ENCODE results near the gene ASIC1. TPM values are rescaled to one million over a fixed set of nuclear protein-coding genes. Genes with fewer than 3 reads are reported as not detected.
"Not testable (repeated sequence)": the region's sequence is repeated elsewhere in the genome, so short reads cannot be mapped to it uniquely, and the experiment has no call there.

Gene ASIC1
- total and polyA plus RNA-seq, 4 donors, result 14.3 to 148 (median 79.5) TPM

DNA sequence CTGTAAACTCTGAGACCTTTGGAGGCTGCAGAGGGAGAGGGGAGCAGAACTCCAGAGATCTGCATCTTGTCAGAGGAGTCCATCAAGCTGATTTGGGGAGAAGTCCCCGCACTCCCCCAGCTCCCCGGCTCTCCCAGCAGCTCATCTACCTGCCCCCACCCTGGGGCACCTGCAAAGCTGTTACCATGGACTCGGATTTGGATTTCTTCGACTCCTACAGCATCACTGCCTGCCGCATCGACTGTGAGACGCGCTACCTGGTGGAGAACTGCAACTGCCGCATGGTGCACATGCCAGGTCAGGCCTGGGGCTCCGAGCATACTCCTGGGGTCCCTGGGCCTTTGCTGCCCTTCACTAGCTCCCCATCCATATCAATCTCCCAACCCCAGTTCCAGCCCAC, 20.9 kb downstream of the ASIC1 start:
- H3K4me1 ChIP-seq (ENCODE audit: control insufficient read depth, insufficient read depth, low read length), result peaks cover 12% of the 10 kb centered on the region
- H3K9me3 ChIP-seq (ENCODE audit: control insufficient read depth, insufficient read depth, low read length), result no peaks in the 10 kb centered on the region
- 96% methylated on average over 10 of the region's 10 CpGs for WGBS (ENCODE audit: insufficient coverage)
- H3K4me3 ChIP-seq (ENCODE audit: low read depth, low read length), result no peak overlapping the region
- H3K27ac ChIP-seq (ENCODE audit: low read depth, low read length), result no peak overlapping the region
- DNase-seq (ENCODE audit: low read depth in 4 of 6, low spot score in 6 of 6), result no peak
- peaks cover 81% of the 10 kb centered on the region for H3K36me3 ChIP-seq (ENCODE audit: control insufficient read depth, insufficient read depth, low read length)
- H3K27me3 ChIP-seq (ENCODE audit: control insufficient read depth, insufficient read depth, low read length), result no peaks in the 10 kb centered on the region

DNA sequence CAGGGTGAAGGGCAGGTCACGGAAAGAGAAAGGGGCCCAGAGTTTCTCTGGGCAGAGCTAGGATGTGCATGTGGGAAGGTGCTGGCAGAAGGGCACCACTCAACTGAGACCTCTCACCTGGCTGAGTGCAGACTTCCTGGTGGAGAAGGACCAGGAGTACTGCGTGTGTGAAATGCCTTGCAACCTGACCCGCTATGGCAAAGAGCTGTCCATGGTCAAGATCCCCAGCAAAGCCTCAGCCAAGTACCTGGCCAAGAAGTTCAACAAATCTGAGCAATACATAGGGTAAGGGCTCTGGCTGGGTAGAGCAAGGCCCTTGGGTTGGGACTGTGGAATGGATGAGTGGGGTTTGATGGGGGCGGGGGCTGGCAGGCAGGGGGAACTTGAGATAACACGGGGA, 22.4 kb downstream of the ASIC1 start:
- Histone ChIP-seq H3K36me3 (ENCODE audit: control insufficient read depth, insufficient read depth, low read length) (peaks cover 68% of the 10 kb centered on the region), H3K27me3 (ENCODE audit: control insufficient read depth, insufficient read depth, low read length) (no peaks in the 10 kb centered on the region)
- WGBS (ENCODE audit: insufficient coverage), result 93% methylated on average over 5 of the region's 5 CpGs

GRCh38 chr12:50081096-50081808, 23.9 kb downstream of the ASIC1 start:
- Histone ChIP-seq H3K27ac (ENCODE audit: low read depth, low read length) (no peak overlapping the region), H3K4me3 (ENCODE audit: low read depth, low read length) (no peak overlapping the region), H3K9me3 (ENCODE audit: control insufficient read depth, insufficient read depth, low read length) (no peaks in the 10 kb centered on the region), H3K4me1 (ENCODE audit: control insufficient read depth, insufficient read depth, low read length) (peaks cover 11% of the 10 kb centered on the region), H3K27me3 (ENCODE audit: control insufficient read depth, insufficient read depth, low read length) (no peaks in the 10 kb centered on the region), H3K36me3 (ENCODE audit: control insufficient read depth, insufficient read depth, low read length) (peaks cover 68% of the 10 kb centered on the region)
- 39% methylated on average over 33 of the region's 46 CpGs for WGBS (ENCODE audit: insufficient coverage)
- DNase-seq (ENCODE audit: low read depth in 4 of 6, low spot score in 6 of 6), result no peak

More for the DNA sequence above, 22.4 kb downstream of the ASIC1 start:
- no peak overlapping the region for H3K27ac ChIP-seq (ENCODE audit: low read depth, low read length)
- H3K9me3 ChIP-seq (ENCODE audit: control insufficient read depth, insufficient read depth, low read length), result no peaks in the 10 kb centered on the region
- no peak for DNase-seq (ENCODE audit: low read depth in 4 of 6, low spot score in 6 of 6)
- H3K4me3 ChIP-seq (ENCODE audit: low read depth, low read length), result no peak overlapping the region
- H3K4me1 ChIP-seq (ENCODE audit: control insufficient read depth, insufficient read depth, low read length), result peaks cover 16% of the 10 kb centered on the region

- H3K27ac ChIP-seq (ENCODE audit: low read depth, low read length), result no peak overlapping the region
- H3K9me3 ChIP-seq (ENCODE audit: control insufficient read depth, insufficient read depth, low read length), result no peaks in the 10 kb centered on the region
- H3K36me3 ChIP-seq (ENCODE audit: control insufficient read depth, insufficient read depth, low read length), result peaks cover 70% of the 10 kb centered on the region
- H3K4me3 ChIP-seq (ENCODE audit: low read depth, low read length), result no peak overlapping the region
- H3K27me3 ChIP-seq (ENCODE audit: control insufficient read depth, insufficient read depth, low read length), result no peaks in the 10 kb centered on the region
- H3K4me1 ChIP-seq (ENCODE audit: control insufficient read depth, insufficient read depth, low read length), result peaks cover 11% of the 10 kb centered on the region
- no peak for DNase-seq (ENCODE audit: low read depth in 4 of 6, low spot score in 6 of 6)
- 63% methylated on average over 6 of the region's 7 CpGs for WGBS (ENCODE audit: insufficient coverage)
Observed at GRCh38 chr12:50082644-50083043, 25.2 kb downstream of the ASIC1 start.

- H3K36me3 ChIP-seq (ENCODE audit: control insufficient read depth, insufficient read depth, low read length), result peaks cover 66% of the 10 kb centered on the region
- H3K4me3 ChIP-seq (ENCODE audit: low read depth, low read length), result no peak overlapping the region
- no CpG with 5 or more reads among the region's 1 CpG for WGBS (ENCODE audit: insufficient coverage)
- H3K27ac ChIP-seq (ENCODE audit: low read depth, low read length), result no peak overlapping the region
- no peaks in the 10 kb centered on the region for H3K9me3 ChIP-seq (ENCODE audit: control insufficient read depth, insufficient read depth, low read length)
- DNase-seq (ENCODE audit: low read depth in 4 of 6, low spot score in 6 of 6), result no peak
- peaks cover 11% of the 10 kb centered on the region for H3K4me1 ChIP-seq (ENCODE audit: control insufficient read depth, insufficient read depth, low read length)
- no peaks in the 10 kb centered on the region for H3K27me3 ChIP-seq (ENCODE audit: control insufficient read depth, insufficient read depth, low read length)
Observed at GRCh38 chr12:50083301-50083700, 25.9 kb downstream of the ASIC1 start.

GRCh38 chr12:50084409-50084774, 27.0 kb downstream of the ASIC1 start:
- not testable (repeated sequence) for DNase-seq (ENCODE audit: low read depth in 4 of 6, low spot score in 6 of 6); H3K9me3 ChIP-seq (ENCODE audit: control insufficient read depth, insufficient read depth, low read length); H3K27me3 ChIP-seq (ENCODE audit: control insufficient read depth, insufficient read depth, low read length)
- peak overlapping the region; percentile 84 for H3K4me3 ChIP-seq (ENCODE audit: low read depth, low read length)
- 14% methylated on average over 1 of the region's 7 CpGs for WGBS (ENCODE audit: insufficient coverage)
- peak overlapping the region; percentile 92 for H3K27ac ChIP-seq (ENCODE audit: low read depth, low read length)
- peaks cover 11% of the 10 kb centered on the region for H3K4me1 ChIP-seq (ENCODE audit: control insufficient read depth, insufficient read depth, low read length)
- H3K36me3 ChIP-seq (ENCODE audit: control insufficient read depth, insufficient read depth, low read length), result peaks cover 62% of the 10 kb centered on the region

- Histone ChIP-seq H3K36me3 (ENCODE audit: control insufficient read depth, insufficient read depth, low read length) (peaks cover 60% of the 10 kb centered on the region), H3K4me1 (ENCODE audit: control insufficient read depth, insufficient read depth, low read length) (peaks cover 11% of the 10 kb centered on the region), H3K27me3 (ENCODE audit: control insufficient read depth, insufficient read depth, low read length) (no peaks in the 10 kb centered on the region), H3K4me3 (ENCODE audit: low read depth, low read length) (peak within 1 kb of the TSS; percentile 84), H3K9me3 (ENCODE audit: control insufficient read depth, insufficient read depth, low read length) (no peaks in the 10 kb centered on the region), H3K27ac (ENCODE audit: low read depth, low read length) (peak within 1 kb of the TSS; percentile 92)
- DNase-seq (ENCODE audit: low read depth in 4 of 6, low spot score in 6 of 6), result peak; percentile 77 to 99 (median 90)
- under 1% methylated on average over 67 of the region's 69 CpGs for WGBS (ENCODE audit: insufficient coverage)
Observed at GRCh38 chr12:50084775-50085614, 27.6 kb downstream of the ASIC1 start, which contains the start of gene SMARCD1. Gene SMARCD1, plus strand, starts transcription at chr12:50085342. Its CDS starts 28 bp downstream, at chr12:50085370.

DNA sequence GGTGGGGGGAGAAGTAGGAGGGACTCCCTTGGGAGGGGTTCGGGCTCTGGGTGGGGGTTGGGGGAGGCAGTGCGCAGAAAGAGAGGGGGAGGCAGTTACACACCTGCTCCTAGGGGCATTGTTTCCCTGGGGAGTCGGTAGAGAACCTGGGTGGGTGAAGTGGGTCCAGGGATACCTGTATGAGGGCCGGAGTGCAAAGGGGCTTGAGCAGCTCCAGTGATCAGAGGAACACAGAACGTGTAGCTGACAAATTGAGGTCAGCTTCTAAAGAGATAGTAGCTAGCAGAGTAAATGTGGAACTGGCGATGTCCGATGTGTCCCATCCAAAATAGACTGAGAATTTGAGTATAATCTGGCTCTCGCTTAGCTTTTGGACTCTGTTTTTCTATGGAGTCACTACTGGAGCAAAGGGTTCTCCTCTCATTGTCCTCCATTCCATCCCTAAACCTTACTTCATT, 28.2 kb downstream of the ASIC1 start:
- H3K27me3 ChIP-seq (ENCODE audit: control insufficient read depth, insufficient read depth, low read length), result no peaks in the 10 kb centered on the region
- H3K27ac ChIP-seq (ENCODE audit: low read depth, low read length), result peak overlapping the region; percentile 92
- H3K9me3 ChIP-seq (ENCODE audit: control insufficient read depth, insufficient read depth, low read length), result no peaks in the 10 kb centered on the region
- H3K4me1 ChIP-seq (ENCODE audit: control insufficient read depth, insufficient read depth, low read length), result peaks cover 11% of the 10 kb centered on the region
- no peak for DNase-seq (ENCODE audit: low read depth in 4 of 6, low spot score in 6 of 6)
- WGBS (ENCODE audit: insufficient coverage), result 7% methylated on average over 6 of the region's 8 CpGs
- peak overlapping the region; percentile 84 for H3K4me3 ChIP-seq (ENCODE audit: low read depth, low read length)
- H3K36me3 ChIP-seq (ENCODE audit: control insufficient read depth, insufficient read depth, low read length), result peaks cover 60% of the 10 kb centered on the region

- WGBS (ENCODE audit: insufficient coverage), result 79% methylated on average over 5 of the region's 5 CpGs
- no peak for DNase-seq (ENCODE audit: low read depth in 4 of 6, low spot score in 6 of 6)
- Histone ChIP-seq H3K4me3 (ENCODE audit: low read depth, low read length) (peak overlapping the region; percentile 84), H3K9me3 (ENCODE audit: control insufficient read depth, insufficient read depth, low read length) (no peaks in the 10 kb centered on the region), H3K4me1 (ENCODE audit: control insufficient read depth, insufficient read depth, low read length) (peaks cover 11% of the 10 kb centered on the region), H3K36me3 (ENCODE audit: control insufficient read depth, insufficient read depth, low read length) (peaks cover 60% of the 10 kb centered on the region), H3K27me3 (ENCODE audit: control insufficient read depth, insufficient read depth, low read length) (no peaks in the 10 kb centered on the region), H3K27ac (ENCODE audit: low read depth, low read length) (no peak overlapping the region)
Observed at GRCh38 chr12:50086148-50086547, 28.8 kb downstream of the ASIC1 start.

Data from spinal cord (tissue), 10 donors.